ENCODE measurements around the gene MYO3B.

- TF ChIP-seq, protein P1, sequence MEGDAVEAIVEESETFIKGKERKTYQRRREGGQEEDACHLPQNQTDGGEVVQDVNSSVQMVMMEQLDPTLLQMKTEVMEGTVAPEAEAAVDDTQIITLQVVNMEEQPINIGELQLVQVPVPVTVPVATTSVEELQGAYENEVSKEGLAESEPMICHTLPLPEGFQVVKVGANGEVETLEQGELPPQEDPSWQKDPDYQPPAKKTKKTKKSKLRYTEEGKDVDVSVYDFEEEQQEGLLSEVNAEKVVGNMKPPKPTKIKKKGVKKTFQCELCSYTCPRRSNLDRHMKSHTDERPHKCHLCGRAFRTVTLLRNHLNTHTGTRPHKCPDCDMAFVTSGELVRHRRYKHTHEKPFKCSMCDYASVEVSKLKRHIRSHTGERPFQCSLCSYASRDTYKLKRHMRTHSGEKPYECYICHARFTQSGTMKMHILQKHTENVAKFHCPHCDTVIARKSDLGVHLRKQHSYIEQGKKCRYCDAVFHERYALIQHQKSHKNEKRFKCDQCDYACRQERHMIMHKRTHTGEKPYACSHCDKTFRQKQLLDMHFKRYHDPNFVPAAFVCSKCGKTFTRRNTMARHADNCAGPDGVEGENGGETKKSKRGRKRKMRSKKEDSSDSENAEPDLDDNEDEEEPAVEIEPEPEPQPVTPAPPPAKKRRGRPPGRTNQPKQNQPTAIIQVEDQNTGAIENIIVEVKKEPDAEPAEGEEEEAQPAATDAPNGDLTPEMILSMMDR (conservative IDR thresholded peaks at IDR 0.05; ENCODE audit: low read depth, low read length), result no peak
- no peak for TF ChIP-seq EZH2 (IDR thresholded peaks at IDR 0.05; ENCODE audit: borderline replicate concordance, low read depth, low read length, poor library complexity, severe bottlenecking)
Measured at GRCh38 chr2:170345607-170346006, 167.7 kb downstream of the MYO3B start.
